ENCODE data around the gene SLC9C2.

DNA sequence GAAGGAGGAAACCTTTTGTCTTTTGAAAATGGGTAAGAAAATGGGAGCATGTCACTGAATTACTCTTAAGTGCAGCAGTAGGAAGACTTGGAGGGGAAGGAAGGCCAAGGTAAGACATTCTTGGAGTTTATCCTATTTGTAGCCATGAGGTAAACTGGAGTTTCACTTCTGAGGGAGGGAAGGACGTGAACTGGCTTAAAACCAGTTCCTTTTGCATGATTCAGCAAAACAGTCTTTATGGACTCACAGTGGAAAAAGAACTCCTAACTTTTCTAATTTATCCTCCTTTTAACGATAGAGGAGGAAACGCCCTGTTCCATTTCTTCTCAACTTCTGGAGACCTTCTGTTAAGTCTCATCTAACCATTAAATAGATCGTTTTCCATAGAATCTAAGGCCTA, 123.2 kb downstream of the SLC9C2 start:
- TF ChIP-seq, protein P1, sequence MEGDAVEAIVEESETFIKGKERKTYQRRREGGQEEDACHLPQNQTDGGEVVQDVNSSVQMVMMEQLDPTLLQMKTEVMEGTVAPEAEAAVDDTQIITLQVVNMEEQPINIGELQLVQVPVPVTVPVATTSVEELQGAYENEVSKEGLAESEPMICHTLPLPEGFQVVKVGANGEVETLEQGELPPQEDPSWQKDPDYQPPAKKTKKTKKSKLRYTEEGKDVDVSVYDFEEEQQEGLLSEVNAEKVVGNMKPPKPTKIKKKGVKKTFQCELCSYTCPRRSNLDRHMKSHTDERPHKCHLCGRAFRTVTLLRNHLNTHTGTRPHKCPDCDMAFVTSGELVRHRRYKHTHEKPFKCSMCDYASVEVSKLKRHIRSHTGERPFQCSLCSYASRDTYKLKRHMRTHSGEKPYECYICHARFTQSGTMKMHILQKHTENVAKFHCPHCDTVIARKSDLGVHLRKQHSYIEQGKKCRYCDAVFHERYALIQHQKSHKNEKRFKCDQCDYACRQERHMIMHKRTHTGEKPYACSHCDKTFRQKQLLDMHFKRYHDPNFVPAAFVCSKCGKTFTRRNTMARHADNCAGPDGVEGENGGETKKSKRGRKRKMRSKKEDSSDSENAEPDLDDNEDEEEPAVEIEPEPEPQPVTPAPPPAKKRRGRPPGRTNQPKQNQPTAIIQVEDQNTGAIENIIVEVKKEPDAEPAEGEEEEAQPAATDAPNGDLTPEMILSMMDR (IDR thresholded peaks at IDR 0.05; ENCODE audit: insufficient read depth, low read length, poor library complexity, severe bottlenecking) = no peak
- no peak for TF ChIP-seq EZH2phosphoT487 (conservative IDR thresholded peaks at IDR 0.05; ENCODE audit: low read length)
